Vagina (tissue), 2 donors: ENCODE measurements around the gene KRT85. TPM values are rescaled to one million over a fixed set of nuclear protein-coding genes. Genes with fewer than 3 reads are reported as not detected.

Experiments used
- DNase-seq, 2 donors: peaks; one replicate each; pipeline ENCODE4 v3.0.0-alpha.2; 2017; ENCODE audit errors: extremely low spot score in 2 of 2
- H3K27ac ChIP-seq: fragments of 200-600 bp; sonication (generic); one replicate; pipeline ENCODE4 v1.5.1; 2019
- H3K27me3 ChIP-seq: fragments of 200-600 bp; sonication (generic); one replicate; pipeline ENCODE4 v1.5.1; 2019
- H3K36me3 ChIP-seq, 2 donors: fragments of 200-600 bp; sonication (generic); one replicate each; pipeline ENCODE4 v1.5.1; 2017 to 2019
- H3K4me1 ChIP-seq: fragments of 200-600 bp; sonication (generic); one replicate; pipeline ENCODE4 v1.5.1; 2019
- H3K4me3 ChIP-seq, 2 donors: fragments of 200-600 bp; sonication (generic); 1 replicate in 1 of 2; 2 replicates in 1 of 2; pipeline ENCODE4 v1.5.1; 2016 to 2019
- H3K9me3 ChIP-seq: fragments of 200-600 bp; sonication (generic); one replicate; pipeline ENCODE4 v1.5.1; 2019
- CTCF ChIP-seq, 3 experiments: fragments of 450-650 bp in 2 of 3; fragments of 200-600 bp in 1 of 3; sonication (generic) in 1 of 3; IDR thresholded peaks; one replicate each; pipeline ENCODE4 v1.5.1; 2017 to 2019; ENCODE audit warnings: antibody characterized with exemption in 3 of 3, mild to moderate bottlenecking in 2 of 3, moderate library complexity in 2 of 3
- POLR2A ChIP-seq, 2 donors: fragments of 450-650 bp; IDR thresholded peaks; one replicate each; pipeline ENCODE4 v1.6.1; 2017; ENCODE audit warnings: antibody characterized with exemption in 2 of 2, mild to moderate bottlenecking in 2 of 2, moderate library complexity in 2 of 2
- POLR2AphosphoS5 ChIP-seq, 2 donors: sonication (generic); formaldehyde crosslinking; IDR thresholded peaks; one replicate each; pipeline ENCODE4 v1.9.0; 2017; ENCODE audit warnings: antibody characterized with exemption in 2 of 2, mild to moderate bottlenecking in 2 of 2, low read depth in 1 of 2; ENCODE audit not compliant: insufficient read depth in 1 of 2
- intact Hi-C: fragments of 100-400 bp; cut with DNase I; formaldehyde crosslinking; loops from one replicate; pipeline ENCODE4 v1.15.1; 2023
- total RNA-seq: library from RNA; depleted of rRNA; stranded (reverse); fragments of >200 nt; gene quantifications from one replicate; pipeline ENCODE4 v1.2.3, GENCODE V29; 2016

KRT85 gene
- total RNA-seq, 1 donor from 2014 or later: not detected

- DNase-seq: no peak
- TF ChIP-seq POLR2A (IDR thresholded peaks at IDR 0.05): no peak
- TF ChIP-seq POLR2AphosphoS5 (IDR thresholded peaks at IDR 0.05; ENCODE audit: insufficient read depth in 1 of 2, low read depth in 1 of 2): no peak
- peak in 2 of 3 experiments; percentile 7 to 64 for TF ChIP-seq CTCF (IDR thresholded peaks at IDR 0.05)
- Histone ChIP-seq H3K4me3 (no peak overlapping the region), H3K9me3 (no peaks in the 10 kb centered on the region), H3K27ac (no peak overlapping the region), H3K27me3 (no peaks in the 10 kb centered on the region), H3K4me1 (peaks cover 38% of the 10 kb centered on the region), H3K36me3 (no peaks in the 10 kb centered on the region)
- intact Hi-C loops: no loop called here
These were observed 23.7 kb upstream of the KRT85 start for GRCh38 chr12:52390739-52391617.

- H3K9me3 ChIP-seq: no peaks in the 10 kb centered on the region
- intact Hi-C loops: no loop called here
- no peak for TF ChIP-seq POLR2A (IDR thresholded peaks at IDR 0.05)
- peaks cover 37% of the 10 kb centered on the region for H3K4me1 ChIP-seq
- H3K27ac ChIP-seq: no peak overlapping the region
- no peak overlapping the region for H3K4me3 ChIP-seq
- DNase-seq: no peak
- H3K36me3 ChIP-seq: no peaks in the 10 kb centered on the region
- no peaks in the 10 kb centered on the region for H3K27me3 ChIP-seq
These were observed 22.3 kb upstream of the KRT85 start for GRCh38 chr12:52389313-52390207.

- TF ChIP-seq CTCF (IDR thresholded peaks at IDR 0.05): no peak
- no peak for TF ChIP-seq POLR2A (IDR thresholded peaks at IDR 0.05)
- TF ChIP-seq POLR2AphosphoS5 (IDR thresholded peaks at IDR 0.05; ENCODE audit: insufficient read depth in 1 of 2, low read depth in 1 of 2): no peak
- Histone ChIP-seq H3K27ac (no peak overlapping the region), H3K4me1 (peaks cover 37% of the 10 kb centered on the region), H3K36me3 (no peaks in the 10 kb centered on the region), H3K9me3 (no peaks in the 10 kb centered on the region), H3K4me3 (no peak overlapping the region), H3K27me3 (no peaks in the 10 kb centered on the region)
- intact Hi-C loops: no loop called here
- no peak for DNase-seq
These were observed 20.6 kb upstream of the KRT85 start for GRCh38 chr12:52387859-52388258.

GRCh38 chr12:52385226-52385702 lies 18.0 kb upstream of the KRT85 start, which contains the start of gene KRT84:
Gene KRT84 (minus strand): TSS chr12:52385652. CDS start chr12:52385585, 67 bp downstream.
- TF ChIP-seq CTCF (IDR thresholded peaks at IDR 0.05) (no peak), POLR2A (IDR thresholded peaks at IDR 0.05) (no peak), POLR2AphosphoS5 (IDR thresholded peaks at IDR 0.05; ENCODE audit: insufficient read depth in 1 of 2, low read depth in 1 of 2) (no peak)
- no peak within 1 kb of the TSS for H3K4me3 ChIP-seq
- no peak for DNase-seq
- H3K4me1 ChIP-seq: peaks cover 17% of the 10 kb centered on the region
- H3K27ac ChIP-seq: no peak within 1 kb of the TSS
- intact Hi-C loops: no loop called here
- no peaks in the 10 kb centered on the region for H3K9me3 ChIP-seq
- no peaks in the 10 kb centered on the region for H3K27me3 ChIP-seq
- no peaks in the 10 kb centered on the region for H3K36me3 ChIP-seq

- Histone ChIP-seq H3K27me3 (no peaks in the 10 kb centered on the region), H3K9me3 (no peaks in the 10 kb centered on the region), H3K36me3 (no peaks in the 10 kb centered on the region), H3K4me1 (peaks cover 8% of the 10 kb centered on the region), H3K4me3 (no peak overlapping the region), H3K27ac (no peak overlapping the region)
- TF ChIP-seq POLR2AphosphoS5 (IDR thresholded peaks at IDR 0.05; ENCODE audit: insufficient read depth in 1 of 2, low read depth in 1 of 2): no peak
- TF ChIP-seq POLR2A (IDR thresholded peaks at IDR 0.05): no peak
- no peak for TF ChIP-seq CTCF (IDR thresholded peaks at IDR 0.05)
- no peak for DNase-seq
- intact Hi-C loops: no loop called here
These were observed 16.1 kb upstream of the KRT85 start for GRCh38 chr12:52383331-52383730.
